Measurements from ENCODE around the gene OR12D1. TPM values are rescaled to one million over a fixed set of nuclear protein-coding genes. Genes with fewer than 3 reads are reported as not detected.

Gene OR12D1
- polyA plus RNA-seq, 1 donor from 2014 or later, result not detected

DNA sequence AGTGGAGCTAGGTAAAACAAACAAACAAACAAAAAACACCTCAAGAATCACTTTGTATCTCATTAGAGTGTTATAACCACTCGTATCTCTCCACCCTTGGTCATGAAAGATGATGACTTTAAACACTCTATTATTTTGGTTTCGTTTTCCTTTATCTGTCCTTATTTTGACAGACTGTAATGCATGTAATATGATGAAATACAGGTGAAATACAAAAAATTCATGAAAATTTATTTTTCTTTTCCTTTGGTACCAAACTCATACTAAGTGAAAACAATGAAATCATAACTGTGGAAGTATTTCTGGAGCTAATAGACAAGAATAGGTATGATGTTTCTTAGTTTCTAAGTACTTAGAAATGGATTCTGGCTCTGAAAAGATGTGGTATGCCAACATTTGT is 15.2 kb upstream of the OR12D1 start:
- H3K4me3 ChIP-seq (ENCODE audit: low read length), result no peak overlapping the region
- no peak overlapping the region for H3K27ac ChIP-seq (ENCODE audit: low read length)
- no peaks in the 10 kb centered on the region for H3K79me2 ChIP-seq (replicated peaks; ENCODE audit: insufficient read depth, low read length)
- no peaks in the 10 kb centered on the region for H3K9me2 ChIP-seq (ENCODE audit: insufficient read depth, low read length)
- no peaks in the 10 kb centered on the region for H3K27me3 ChIP-seq (ENCODE audit: insufficient read depth, low read depth, low read length)
- H4K20me1 ChIP-seq (ENCODE audit: insufficient read depth), result no peaks in the 10 kb centered on the region
- no peak for TF ChIP-seq SMC3 (conservative IDR thresholded peaks at IDR 0.05; ENCODE audit: poor library complexity)
- TF ChIP-seq TAF1 (IDR thresholded peaks at IDR 0.05; ENCODE audit: low read depth), result no peak
- TF ChIP-seq, protein P1, sequence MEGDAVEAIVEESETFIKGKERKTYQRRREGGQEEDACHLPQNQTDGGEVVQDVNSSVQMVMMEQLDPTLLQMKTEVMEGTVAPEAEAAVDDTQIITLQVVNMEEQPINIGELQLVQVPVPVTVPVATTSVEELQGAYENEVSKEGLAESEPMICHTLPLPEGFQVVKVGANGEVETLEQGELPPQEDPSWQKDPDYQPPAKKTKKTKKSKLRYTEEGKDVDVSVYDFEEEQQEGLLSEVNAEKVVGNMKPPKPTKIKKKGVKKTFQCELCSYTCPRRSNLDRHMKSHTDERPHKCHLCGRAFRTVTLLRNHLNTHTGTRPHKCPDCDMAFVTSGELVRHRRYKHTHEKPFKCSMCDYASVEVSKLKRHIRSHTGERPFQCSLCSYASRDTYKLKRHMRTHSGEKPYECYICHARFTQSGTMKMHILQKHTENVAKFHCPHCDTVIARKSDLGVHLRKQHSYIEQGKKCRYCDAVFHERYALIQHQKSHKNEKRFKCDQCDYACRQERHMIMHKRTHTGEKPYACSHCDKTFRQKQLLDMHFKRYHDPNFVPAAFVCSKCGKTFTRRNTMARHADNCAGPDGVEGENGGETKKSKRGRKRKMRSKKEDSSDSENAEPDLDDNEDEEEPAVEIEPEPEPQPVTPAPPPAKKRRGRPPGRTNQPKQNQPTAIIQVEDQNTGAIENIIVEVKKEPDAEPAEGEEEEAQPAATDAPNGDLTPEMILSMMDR (IDR thresholded peaks at IDR 0.05; ENCODE audit: poor library complexity, severe bottlenecking), result no peak
- TF ChIP-seq MXI1 (conservative IDR thresholded peaks at IDR 0.05; ENCODE audit: poor library complexity, severe bottlenecking), result no peak
- TF ChIP-seq, protein P2, sequence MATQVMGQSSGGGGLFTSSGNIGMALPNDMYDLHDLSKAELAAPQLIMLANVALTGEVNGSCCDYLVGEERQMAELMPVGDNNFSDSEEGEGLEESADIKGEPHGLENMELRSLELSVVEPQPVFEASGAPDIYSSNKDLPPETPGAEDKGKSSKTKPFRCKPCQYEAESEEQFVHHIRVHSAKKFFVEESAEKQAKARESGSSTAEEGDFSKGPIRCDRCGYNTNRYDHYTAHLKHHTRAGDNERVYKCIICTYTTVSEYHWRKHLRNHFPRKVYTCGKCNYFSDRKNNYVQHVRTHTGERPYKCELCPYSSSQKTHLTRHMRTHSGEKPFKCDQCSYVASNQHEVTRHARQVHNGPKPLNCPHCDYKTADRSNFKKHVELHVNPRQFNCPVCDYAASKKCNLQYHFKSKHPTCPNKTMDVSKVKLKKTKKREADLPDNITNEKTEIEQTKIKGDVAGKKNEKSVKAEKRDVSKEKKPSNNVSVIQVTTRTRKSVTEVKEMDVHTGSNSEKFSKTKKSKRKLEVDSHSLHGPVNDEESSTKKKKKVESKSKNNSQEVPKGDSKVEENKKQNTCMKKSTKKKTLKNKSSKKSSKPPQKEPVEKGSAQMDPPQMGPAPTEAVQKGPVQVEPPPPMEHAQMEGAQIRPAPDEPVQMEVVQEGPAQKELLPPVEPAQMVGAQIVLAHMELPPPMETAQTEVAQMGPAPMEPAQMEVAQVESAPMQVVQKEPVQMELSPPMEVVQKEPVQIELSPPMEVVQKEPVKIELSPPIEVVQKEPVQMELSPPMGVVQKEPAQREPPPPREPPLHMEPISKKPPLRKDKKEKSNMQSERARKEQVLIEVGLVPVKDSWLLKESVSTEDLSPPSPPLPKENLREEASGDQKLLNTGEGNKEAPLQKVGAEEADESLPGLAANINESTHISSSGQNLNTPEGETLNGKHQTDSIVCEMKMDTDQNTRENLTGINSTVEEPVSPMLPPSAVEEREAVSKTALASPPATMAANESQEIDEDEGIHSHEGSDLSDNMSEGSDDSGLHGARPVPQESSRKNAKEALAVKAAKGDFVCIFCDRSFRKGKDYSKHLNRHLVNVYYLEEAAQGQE (IDR thresholded peaks at IDR 0.05; ENCODE audit: borderline replicate concordance), result no peak
- no peak for TF ChIP-seq EP300 (conservative IDR thresholded peaks at IDR 0.05; ENCODE audit: poor library complexity, severe bottlenecking)
- TF ChIP-seq POLR2AphosphoS5 (IDR thresholded peaks at IDR 0.05), result no peak
- TF ChIP-seq RAD21 (conservative IDR thresholded peaks at IDR 0.05), result no peak
- TF ChIP-seq EZH2 (IDR thresholded peaks at IDR 0.05; ENCODE audit: borderline replicate concordance, insufficient read depth, low read length, poor library complexity, severe bottlenecking), result no peak
- no peak overlapping the region for H2AFZ ChIP-seq (ENCODE audit: low read depth, low read length)
- no peak overlapping the region for H3K9ac ChIP-seq (ENCODE audit: low read length)
- H3K4me2 ChIP-seq (ENCODE audit: low read length), result no peak overlapping the region
- H3K36me3 ChIP-seq (ENCODE audit: insufficient read depth, low read length), result no peaks in the 10 kb centered on the region
- no peaks in the 10 kb centered on the region for H3K9me3 ChIP-seq (ENCODE audit: low read length)
- H3F3A ChIP-seq (ENCODE audit: insufficient read depth, low read length, poor library complexity, severe bottlenecking), result no peaks in the 10 kb centered on the region

DNA sequence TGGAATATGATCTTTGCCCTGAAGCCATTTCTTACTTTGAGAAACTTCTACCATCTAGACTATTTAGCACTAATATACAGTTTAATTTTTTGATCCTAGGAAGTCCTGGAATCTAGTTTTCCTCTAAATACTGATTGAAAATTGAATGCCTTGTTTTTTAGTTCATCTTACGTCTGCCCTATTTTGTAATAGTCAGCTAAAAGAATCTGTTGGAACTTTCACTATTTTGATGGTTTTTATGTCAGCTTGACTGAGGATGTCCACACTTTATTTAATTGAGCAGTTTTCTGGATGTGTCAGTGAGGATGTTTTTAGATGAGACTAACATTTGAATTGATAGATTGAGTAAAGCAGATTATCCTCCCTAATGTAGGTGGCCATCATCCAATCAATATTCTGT is 10.9 kb upstream of the OR12D1 start:
- no peak overlapping the region for H3K9ac ChIP-seq (ENCODE audit: low read length)
- H3K27me3 ChIP-seq (ENCODE audit: insufficient read depth, low read depth, low read length), result no peaks in the 10 kb centered on the region
- TF ChIP-seq SMC3 (conservative IDR thresholded peaks at IDR 0.05; ENCODE audit: poor library complexity) (no peak), EP300 (conservative IDR thresholded peaks at IDR 0.05; ENCODE audit: poor library complexity, severe bottlenecking) (no peak), EZH2 (IDR thresholded peaks at IDR 0.05; ENCODE audit: borderline replicate concordance, insufficient read depth, low read length, poor library complexity, severe bottlenecking) (no peak), TAF1 (IDR thresholded peaks at IDR 0.05; ENCODE audit: low read depth) (no peak), POLR2AphosphoS5 (IDR thresholded peaks at IDR 0.05) (no peak), RAD21 (conservative IDR thresholded peaks at IDR 0.05) (no peak), MXI1 (conservative IDR thresholded peaks at IDR 0.05; ENCODE audit: poor library complexity, severe bottlenecking) (no peak)
- TF ChIP-seq, protein P2 (IDR thresholded peaks at IDR 0.05; ENCODE audit: borderline replicate concordance), result no peak
- TF ChIP-seq, protein P1 (IDR thresholded peaks at IDR 0.05; ENCODE audit: poor library complexity, severe bottlenecking), result no peak
- H3K4me3 ChIP-seq (ENCODE audit: low read length), result no peak overlapping the region
- no peaks in the 10 kb centered on the region for H4K20me1 ChIP-seq (ENCODE audit: insufficient read depth)
- H3K36me3 ChIP-seq (ENCODE audit: insufficient read depth, low read length), result no peaks in the 10 kb centered on the region
- H3K79me2 ChIP-seq (replicated peaks; ENCODE audit: insufficient read depth, low read length), result no peaks in the 10 kb centered on the region
- H2AFZ ChIP-seq (ENCODE audit: low read depth, low read length), result no peak overlapping the region
- H3F3A ChIP-seq (ENCODE audit: insufficient read depth, low read length, poor library complexity, severe bottlenecking), result no peaks in the 10 kb centered on the region
- no peak overlapping the region for H3K4me2 ChIP-seq (ENCODE audit: low read length)
- no peaks in the 10 kb centered on the region for H3K9me2 ChIP-seq (ENCODE audit: insufficient read depth, low read length)
- H3K27ac ChIP-seq (ENCODE audit: low read length), result no peak overlapping the region
- H3K9me3 ChIP-seq (ENCODE audit: low read length), result no peaks in the 10 kb centered on the region
